NCI-H446 treated with DMSO at 0.1 percent for 48 hours (cell line): ENCODE data around the gene SLN.

Experiments used
- DNase-seq: peaks from one replicate; lab custom pipeline; 2025; lab: John Stamatoyannopoulos, UW

The SLN gene

GRCh38 chr11:107711861-107712755, at the start of gene SLN:
TSS of gene SLN (minus strand) at chr11:107712056.
- no peak for DNase-seq

GRCh38 chr11:107758719-107759355, 47.0 kb upstream of the SLN start:
- DNase-seq, result peak; percentile 30

- DNase-seq, result no peak
Observed at GRCh38 chr11:107757661-107758060, 45.8 kb upstream of the SLN start.

- no peak for DNase-seq
Observed at GRCh38 chr11:107756553-107756952, 44.7 kb upstream of the SLN start.

- DNase-seq, result no peak
Observed at GRCh38 chr11:107752949-107753822, 41.3 kb upstream of the SLN start.

- no peak for DNase-seq
Observed at GRCh38 chr11:107752508-107752907, 40.7 kb upstream of the SLN start.

GRCh38 chr11:107751082-107751481, 39.2 kb upstream of the SLN start:
- DNase-seq, result no peak

GRCh38 chr11:107750313-107750712, 38.5 kb upstream of the SLN start:
- no peak for DNase-seq

GRCh38 chr11:107747622-107748021, 35.8 kb upstream of the SLN start:
- no peak for DNase-seq

GRCh38 chr11:107744736-107745135, 32.9 kb upstream of the SLN start:
- no peak for DNase-seq

GRCh38 chr11:107743191-107743590, 31.3 kb upstream of the SLN start:
- DNase-seq, result no peak

GRCh38 chr11:107741044-107741823, 29.4 kb upstream of the SLN start:
- DNase-seq, result no peak

GRCh38 chr11:107740271-107740670, 28.4 kb upstream of the SLN start:
- DNase-seq, result no peak

- no peak for DNase-seq
Observed at GRCh38 chr11:107736546-107736945, 24.7 kb upstream of the SLN start.

GRCh38 chr11:107733518-107733917, 21.7 kb upstream of the SLN start:
- DNase-seq, result no peak

GRCh38 chr11:107732689-107733051, 20.8 kb upstream of the SLN start:
- DNase-seq, result no peak

GRCh38 chr11:107731941-107732688, 20.3 kb upstream of the SLN start:
- no peak for DNase-seq

- peak; percentile 46 for DNase-seq
Observed at GRCh38 chr11:107722662-107723061, 10.8 kb upstream of the SLN start.

GRCh38 chr11:107721207-107721606, 9.4 kb upstream of the SLN start:
- DNase-seq, result no peak

- DNase-seq, result no peak
Observed at GRCh38 chr11:107720303-107720774, 8.5 kb upstream of the SLN start.
